K562 (cell line): ENCODE results near the gene TKTL1. TPM values are rescaled to one million over a fixed set of nuclear protein-coding genes. Genes with fewer than 3 reads are reported as not detected.
A peak's percentile ranks its signal among the peaks of the same experiment; 100 is the strongest.

Experiments used
- ARNT ChIP-seq, 2 experiments: fragments of 450-650 bp; IDR thresholded peaks; 2 replicates each; pipeline ENCODE4 v1.6.1; 2016; ENCODE audit warnings: mild to moderate bottlenecking in 1 of 2
- CHCHD3 ChIP-seq: fragments of 250-450 bp; sonication (Bioruptor Pico); IDR thresholded peaks from 2 replicates; pipeline ENCODE4 v2.1.2; 2022; ENCODE audit warnings: mild to moderate bottlenecking
- CHD4 ChIP-seq: fragments of 200-600 bp; sonication (generic); IDR thresholded peaks from 3 replicates; pipeline ENCODE4 v1.6.1; 2012; ENCODE audit warnings: low read depth, mild to moderate bottlenecking, mixed read lengths, low read length, inconsistent platforms; ENCODE audit not compliant: insufficient read depth, insufficient replicate concordance, poor library complexity, severe bottlenecking
- CREBBP ChIP-seq: IDR thresholded peaks from one replicate; pipeline ENCODE4 v1.6.1; 2012; ENCODE audit warnings: low read depth, mild to moderate bottlenecking, control low read depth, inconsistent platforms, low read length
- CSDE1 ChIP-seq, 2 experiments: fragments of 450-650 bp; IDR thresholded peaks; 2 replicates each; pipeline ENCODE4 v1.6.1; 2016; ENCODE audit warnings: mild to moderate bottlenecking in 1 of 2
- SPI1 ChIP-seq: IDR thresholded peaks from 2 replicates; pipeline ENCODE4 v1.6.1; 2011; ENCODE audit warnings: low read depth, low read length, control low read depth, borderline replicate concordance
- YBX1 ChIP-seq: fragments of 450-650 bp; IDR thresholded peaks from 2 replicates; pipeline ENCODE4 v1.7.1; 2016; ENCODE audit warnings: mild to moderate bottlenecking
- ZNF253 ChIP-seq: fragments of 250-450 bp; sonication (Bioruptor Pico); conservative IDR thresholded peaks from 2 replicates; pipeline ENCODE4 v1.6.1; 2021; ENCODE audit warnings: mild to moderate bottlenecking
- ZNF354B ChIP-seq: fragments of 250-450 bp; sonication (Bioruptor Pico); IDR thresholded peaks from 2 replicates; pipeline ENCODE4 v1.4.0; 2020
- ZNF561 ChIP-seq: fragments of 450-650 bp; formaldehyde crosslinking; conservative IDR thresholded peaks from 2 replicates; pipeline ENCODE4 v1.4.0; 2020; ENCODE audit warnings: mild to moderate bottlenecking, moderate library complexity
- ZNF696 ChIP-seq: fragments of 250-450 bp; sonication (Bioruptor Pico); conservative IDR thresholded peaks from 2 replicates; pipeline ENCODE4 v1.4.0; 2020; ENCODE audit warnings: mild to moderate bottlenecking, moderate library complexity
- polyA plus RNA-seq, 8 experiments: library from polyadenylated mRNA; depleted of rRNA in 4 of 8; stranded (reverse) in 5 of 8; unstranded in 3 of 8; fragments of >200 nt; fragmentation: Nextera tagmentation in 2 of 8; fragmentation: Illumina TruSeq in 1 of 8; extraction: Ambion mirVana in 2 of 8; extraction: Trizol in 1 of 8; gene quantifications; 2 replicates each; pipeline versions ENCODE4 v1.2.1 to v1.2.3, GENCODE V29; 2011 to 2014; ENCODE audit warnings: inconsistent platforms in 1 of 8, missing spikeins in 1 of 8
- total RNA-seq, 7 experiments: library from RNA; depleted of rRNA in 6 of 7; stranded (reverse); fragments of >200 nt in 6 of 7; fragmentation: Illumina TruSeq in 2 of 7; extraction: Trizol in 2 of 7; gene quantifications; 2 replicates each; pipeline versions ENCODE4 v1.2.1 to v1.2.3, GENCODE V29; 2011 to 2021; ENCODE audit warnings: low replicate concordance in 1 of 7
- TF ChIP-seq, protein P1 (sequence below): fragments of 450-650 bp; formaldehyde crosslinking; IDR thresholded peaks from 2 replicates; pipeline ENCODE4 v1.4.0; 2022; ENCODE audit warnings: missing genetic modification characterization
- TF ChIP-seq, protein P2 (sequence below): fragments of 250-450 bp; sonication (Bioruptor Pico); IDR thresholded peaks from 2 replicates; pipeline ENCODE4 v1.8.0; 2021; ENCODE audit warnings: moderate library complexity, mild to moderate bottlenecking, inconsistent platforms
- TF ChIP-seq, protein P3 (sequence below), 2 experiments: fragments of 200-800 bp in 1 of 2; sonication (Bioruptor generic) in 1 of 2; sonication (generic) in 1 of 2; formaldehyde crosslinking in 1 of 2; IDR thresholded peaks in 1 of 2; conservative IDR thresholded peaks in 1 of 2; 2 replicates each; pipeline versions ENCODE4 v1.5.0 to v1.6.1; 2016 to 2020; ENCODE audit warnings: missing compliant biosample characterization in 1 of 2, missing genetic modification characterization in 1 of 2, missing genetic modification reagents in 1 of 2
- TF ChIP-seq, protein P4 (sequence below): sonication (generic); formaldehyde crosslinking; IDR thresholded peaks from 2 replicates; pipeline ENCODE4 v1.8.1; 2023; ENCODE audit warnings: mild to moderate bottlenecking, missing genetic modification reagents
- TF ChIP-seq, protein P5 (sequence below): fragments of 250-450 bp; sonication (Bioruptor Pico); IDR thresholded peaks from 2 replicates; pipeline ENCODE4 v1.8.0; 2022; ENCODE audit warnings: moderate library complexity, mild to moderate bottlenecking, inconsistent platforms
- TF ChIP-seq, protein P6 (sequence below), 2 experiments: fragments of 450-650 bp; IDR thresholded peaks; 2 replicates each; pipeline ENCODE4 v1.6.1; 2016

Gene TKTL1
- total and polyA plus RNA-seq, 9 of the 15 experiments (the other 6 are each of a cell fraction or from before 2014, with no cell fraction given): 0.18 to 0.71 (median 0.38) TPM

DNA sequence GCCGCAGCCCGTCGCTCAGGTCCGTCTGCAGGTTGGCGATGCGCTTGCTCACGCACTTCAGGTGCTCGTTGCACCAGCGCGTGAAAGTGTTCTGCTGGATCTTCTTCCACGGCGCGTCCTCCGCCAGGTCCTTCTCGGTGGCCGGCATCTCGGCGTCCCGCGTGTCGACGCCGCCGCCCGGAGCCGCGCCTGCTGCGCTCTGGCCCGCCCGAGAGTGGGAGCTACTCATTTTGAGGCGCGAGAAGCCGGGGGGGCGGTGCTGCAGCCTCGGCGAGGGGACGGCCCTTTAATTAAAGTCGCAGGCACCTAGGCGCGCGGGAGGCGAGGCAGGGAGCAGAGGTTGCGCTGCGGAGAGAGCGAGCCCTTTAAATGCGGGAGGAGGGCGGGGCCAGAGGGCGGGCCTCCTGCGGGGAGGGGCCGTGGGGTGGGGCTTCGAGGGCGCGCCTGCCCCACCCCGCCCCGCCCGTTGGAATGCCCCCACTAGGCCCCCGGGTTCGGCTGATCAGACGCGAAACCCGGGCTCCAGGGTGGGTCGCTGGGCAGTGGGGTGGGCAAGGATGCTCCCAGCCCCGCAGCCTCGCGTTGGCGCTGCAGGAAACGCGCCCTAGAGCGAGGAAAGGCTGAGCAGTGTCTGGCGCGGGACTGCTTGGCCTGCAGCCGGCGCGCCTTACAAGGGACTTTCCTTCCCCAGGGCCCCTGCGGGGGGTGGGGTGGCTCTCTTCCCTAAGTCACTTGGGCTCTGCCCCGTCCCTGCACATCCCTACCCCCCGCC lies 75.6 kb downstream of the TKTL1 start (continued):
- TF ChIP-seq, protein P1, sequence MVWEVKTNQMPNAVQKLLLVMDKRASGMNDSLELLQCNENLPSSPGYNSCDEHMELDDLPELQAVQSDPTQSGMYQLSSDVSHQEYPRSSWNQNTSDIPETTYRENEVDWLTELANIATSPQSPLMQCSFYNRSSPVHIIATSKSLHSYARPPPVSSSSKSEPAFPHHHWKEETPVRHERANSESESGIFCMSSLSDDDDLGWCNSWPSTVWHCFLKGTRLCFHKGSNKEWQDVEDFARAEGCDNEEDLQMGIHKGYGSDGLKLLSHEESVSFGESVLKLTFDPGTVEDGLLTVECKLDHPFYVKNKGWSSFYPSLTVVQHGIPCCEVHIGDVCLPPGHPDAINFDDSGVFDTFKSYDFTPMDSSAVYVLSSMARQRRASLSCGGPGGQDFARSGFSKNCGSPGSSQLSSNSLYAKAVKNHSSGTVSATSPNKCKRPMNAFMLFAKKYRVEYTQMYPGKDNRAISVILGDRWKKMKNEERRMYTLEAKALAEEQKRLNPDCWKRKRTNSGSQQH (CRISPR knock-in tag): 0 out of 2 replicates have a peak, but pooled peaks have one; percentile 49
- peak; percentile 86 for TF ChIP-seq CHCHD3
- no peak for TF ChIP-seq ZNF561 (CRISPR knock-in tag)
- TF ChIP-seq CSDE1 (IDR thresholded peaks at IDR 0.05): peak in 1 of 2 experiments; percentile 75; a peak in 1 of 4 replicates
- TF ChIP-seq ZNF253 (CRISPR knock-in tag): no peak
- TF ChIP-seq, protein P2, sequence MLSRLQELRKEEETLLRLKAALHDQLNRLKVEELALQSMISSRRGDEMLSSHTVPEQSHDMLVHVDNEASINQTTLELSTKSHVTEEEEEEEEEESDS: no peak
- no peak for TF ChIP-seq CHD4
- TF ChIP-seq ZNF696 (CRISPR knock-in tag): no peak
- no peak for TF ChIP-seq ARNT (IDR thresholded peaks at IDR 0.05)
- TF ChIP-seq ZNF354B: no peak
- TF ChIP-seq, protein P3, sequence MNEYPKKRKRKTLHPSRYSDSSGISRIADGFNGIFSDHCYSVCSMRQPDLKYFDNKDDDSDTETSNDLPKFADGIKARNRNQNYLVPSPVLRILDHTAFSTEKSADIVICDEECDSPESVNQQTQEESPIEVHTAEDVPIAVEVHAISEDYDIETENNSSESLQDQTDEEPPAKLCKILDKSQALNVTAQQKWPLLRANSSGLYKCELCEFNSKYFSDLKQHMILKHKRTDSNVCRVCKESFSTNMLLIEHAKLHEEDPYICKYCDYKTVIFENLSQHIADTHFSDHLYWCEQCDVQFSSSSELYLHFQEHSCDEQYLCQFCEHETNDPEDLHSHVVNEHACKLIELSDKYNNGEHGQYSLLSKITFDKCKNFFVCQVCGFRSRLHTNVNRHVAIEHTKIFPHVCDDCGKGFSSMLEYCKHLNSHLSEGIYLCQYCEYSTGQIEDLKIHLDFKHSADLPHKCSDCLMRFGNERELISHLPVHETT (CRISPR knock-in tag; conservative IDR thresholded peaks at IDR 0.05 in 1 of 2, IDR thresholded peaks at IDR 0.05 in 1 of 2): no peak
- TF ChIP-seq CREBBP: no peak
- TF ChIP-seq, protein P4, sequence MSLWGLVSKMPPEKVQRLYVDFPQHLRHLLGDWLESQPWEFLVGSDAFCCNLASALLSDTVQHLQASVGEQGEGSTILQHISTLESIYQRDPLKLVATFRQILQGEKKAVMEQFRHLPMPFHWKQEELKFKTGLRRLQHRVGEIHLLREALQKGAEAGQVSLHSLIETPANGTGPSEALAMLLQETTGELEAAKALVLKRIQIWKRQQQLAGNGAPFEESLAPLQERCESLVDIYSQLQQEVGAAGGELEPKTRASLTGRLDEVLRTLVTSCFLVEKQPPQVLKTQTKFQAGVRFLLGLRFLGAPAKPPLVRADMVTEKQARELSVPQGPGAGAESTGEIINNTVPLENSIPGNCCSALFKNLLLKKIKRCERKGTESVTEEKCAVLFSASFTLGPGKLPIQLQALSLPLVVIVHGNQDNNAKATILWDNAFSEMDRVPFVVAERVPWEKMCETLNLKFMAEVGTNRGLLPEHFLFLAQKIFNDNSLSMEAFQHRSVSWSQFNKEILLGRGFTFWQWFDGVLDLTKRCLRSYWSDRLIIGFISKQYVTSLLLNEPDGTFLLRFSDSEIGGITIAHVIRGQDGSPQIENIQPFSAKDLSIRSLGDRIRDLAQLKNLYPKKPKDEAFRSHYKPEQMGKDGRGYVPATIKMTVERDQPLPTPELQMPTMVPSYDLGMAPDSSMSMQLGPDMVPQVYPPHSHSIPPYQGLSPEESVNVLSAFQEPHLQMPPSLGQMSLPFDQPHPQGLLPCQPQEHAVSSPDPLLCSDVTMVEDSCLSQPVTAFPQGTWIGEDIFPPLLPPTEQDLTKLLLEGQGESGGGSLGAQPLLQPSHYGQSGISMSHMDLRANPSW (CRISPR knock-in tag): no peak
- TF ChIP-seq SPI1: no peak
- TF ChIP-seq, protein P5, sequence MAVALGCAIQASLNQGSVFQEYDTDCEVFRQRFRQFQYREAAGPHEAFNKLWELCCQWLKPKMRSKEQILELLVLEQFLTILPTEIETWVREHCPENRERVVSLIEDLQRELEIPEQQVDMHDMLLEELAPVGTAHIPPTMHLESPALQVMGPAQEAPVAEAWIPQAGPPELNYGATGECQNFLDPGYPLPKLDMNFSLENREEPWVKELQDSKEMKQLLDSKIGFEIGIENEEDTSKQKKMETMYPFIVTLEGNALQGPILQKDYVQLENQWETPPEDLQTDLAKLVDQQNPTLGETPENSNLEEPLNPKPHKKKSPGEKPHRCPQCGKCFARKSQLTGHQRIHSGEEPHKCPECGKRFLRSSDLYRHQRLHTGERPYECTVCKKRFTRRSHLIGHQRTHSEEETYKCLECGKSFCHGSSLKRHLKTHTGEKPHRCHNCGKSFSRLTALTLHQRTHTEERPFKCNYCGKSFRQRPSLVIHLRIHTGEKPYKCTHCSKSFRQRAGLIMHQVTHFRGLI (CRISPR knock-in tag): no peak
- TF ChIP-seq YBX1: no peak
- TF ChIP-seq, protein P6, sequence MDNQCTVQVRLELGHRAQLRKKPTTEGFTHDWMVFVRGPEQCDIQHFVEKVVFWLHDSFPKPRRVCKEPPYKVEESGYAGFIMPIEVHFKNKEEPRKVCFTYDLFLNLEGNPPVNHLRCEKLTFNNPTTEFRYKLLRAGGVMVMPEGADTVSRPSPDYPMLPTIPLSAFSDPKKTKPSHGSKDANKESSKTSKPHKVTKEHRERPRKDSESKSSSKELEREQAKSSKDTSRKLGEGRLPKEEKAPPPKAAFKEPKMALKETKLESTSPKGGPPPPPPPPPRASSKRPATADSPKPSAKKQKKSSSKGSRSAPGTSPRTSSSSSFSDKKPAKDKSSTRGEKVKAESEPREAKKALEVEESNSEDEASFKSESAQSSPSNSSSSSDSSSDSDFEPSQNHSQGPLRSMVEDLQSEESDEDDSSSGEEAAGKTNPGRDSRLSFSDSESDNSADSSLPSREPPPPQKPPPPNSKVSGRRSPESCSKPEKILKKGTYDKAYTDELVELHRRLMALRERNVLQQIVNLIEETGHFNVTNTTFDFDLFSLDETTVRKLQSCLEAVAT (IDR thresholded peaks at IDR 0.05): peak; percentile 86 to 91
